NCI-H345 (cell line): ENCODE measurements around the gene RAD51B.

Experiments
- DNase-seq: peaks from one replicate; lab custom pipeline; 2025; lab: John Stamatoyannopoulos, UW

Gene RAD51B

DNA sequence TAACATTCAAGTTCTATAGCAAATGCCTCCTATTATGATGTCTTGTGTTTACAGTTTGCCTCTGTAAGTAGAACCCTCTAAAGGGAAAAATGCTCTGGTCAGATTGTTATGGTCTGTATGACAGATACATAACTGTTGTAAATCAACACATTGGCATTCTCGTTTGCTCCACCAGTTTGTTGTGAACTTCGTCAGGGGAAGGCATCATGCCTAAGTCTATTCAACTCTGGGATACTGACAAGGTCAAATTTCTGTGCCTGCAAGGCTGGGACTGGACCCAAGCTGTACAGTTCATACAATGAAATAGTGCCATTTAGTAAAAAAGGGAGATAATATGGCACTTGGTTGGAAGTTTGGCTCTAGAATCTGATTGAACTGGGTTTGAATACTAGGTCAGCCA lies 392.3 kb downstream of the RAD51B start:
- DNase-seq, result no peak

GRCh38 chr14:68212361-68212760 lies 392.8 kb downstream of the RAD51B start:
- no peak for DNase-seq

DNA sequence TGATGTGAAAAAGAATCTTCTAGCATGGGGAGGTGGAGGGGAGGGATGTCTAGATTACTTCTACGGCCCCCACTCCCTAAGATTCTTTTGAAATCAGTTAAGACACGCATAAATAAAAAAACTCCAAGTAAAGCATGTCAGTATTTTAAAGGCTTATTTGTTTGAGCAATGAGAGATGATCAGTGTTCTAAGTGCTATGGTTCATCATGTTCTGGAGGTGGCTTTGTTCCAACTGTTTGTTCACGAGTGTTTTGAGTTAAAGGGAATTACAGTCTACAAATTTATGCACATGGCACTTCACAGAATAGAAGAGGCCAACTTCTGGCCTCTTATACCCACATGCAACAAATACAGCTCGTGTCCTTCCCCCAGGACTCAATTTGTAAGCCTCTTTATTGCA lies 394.9 kb downstream of the RAD51B start:
- peak; percentile 87 for DNase-seq

DNA sequence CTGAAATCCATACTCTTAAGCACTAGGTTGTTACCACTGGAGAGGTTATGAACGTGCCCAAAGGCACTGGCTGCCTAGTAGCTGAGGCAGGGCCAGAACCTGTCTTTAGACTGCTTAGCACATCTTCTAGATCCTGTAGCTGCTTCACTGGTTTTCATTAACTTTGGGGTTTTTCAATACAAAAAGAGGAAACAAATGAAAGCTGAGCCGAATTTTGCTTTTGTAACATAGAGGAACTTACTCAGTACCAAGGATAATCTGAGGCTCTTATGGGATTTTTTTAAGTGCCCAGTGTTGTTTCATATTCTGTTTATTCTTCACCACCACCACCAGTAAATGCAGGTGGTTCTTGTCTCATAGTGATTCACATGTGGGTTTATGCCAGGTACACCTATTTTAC lies 396.1 kb downstream of the RAD51B start:
- no peak for DNase-seq

DNA sequence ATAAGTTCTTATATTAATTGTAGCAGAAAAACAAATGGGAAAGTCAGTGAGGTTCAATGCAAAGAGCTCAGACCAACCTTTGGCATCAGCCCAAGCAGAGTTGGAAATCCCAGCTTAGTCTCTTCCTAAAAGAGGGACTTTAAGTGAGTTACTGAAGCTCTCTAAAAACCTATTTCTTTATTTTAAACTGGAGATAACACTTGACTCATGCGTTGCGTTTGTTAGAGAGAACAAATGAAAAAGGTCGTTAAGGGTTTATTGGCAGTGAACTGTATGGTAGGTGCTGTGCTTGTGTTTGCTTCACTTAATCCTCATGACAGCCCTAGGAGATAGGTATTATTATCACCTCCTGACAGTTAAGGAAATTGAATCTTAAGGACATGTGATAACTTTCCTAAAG lies 396.5 kb downstream of the RAD51B start:
- peak; percentile 60 for DNase-seq

DNA sequence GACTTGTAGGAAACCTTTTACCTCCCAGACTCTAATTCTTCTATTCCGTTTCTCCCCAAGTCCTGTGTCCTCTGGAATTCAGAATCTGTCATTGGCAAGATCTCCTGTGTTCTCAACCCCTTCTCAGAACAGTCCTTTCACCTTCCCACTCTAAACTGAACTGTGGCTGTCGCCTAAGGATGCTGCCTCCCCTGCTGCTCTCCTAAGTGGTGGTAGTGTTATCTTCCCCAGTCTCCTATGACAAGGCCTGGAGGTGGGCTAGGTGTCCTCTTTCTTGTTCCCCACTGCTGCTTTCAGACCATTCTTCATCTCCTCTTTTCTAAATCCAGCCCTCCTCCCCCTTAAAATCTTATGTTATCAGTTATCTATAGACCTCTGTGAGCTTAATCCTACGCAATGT lies 397.4 kb downstream of the RAD51B start:
- no peak for DNase-seq

GRCh38 chr14:68217791-68218340 lies 398.3 kb downstream of the RAD51B start:
- DNase-seq, result no peak

DNA sequence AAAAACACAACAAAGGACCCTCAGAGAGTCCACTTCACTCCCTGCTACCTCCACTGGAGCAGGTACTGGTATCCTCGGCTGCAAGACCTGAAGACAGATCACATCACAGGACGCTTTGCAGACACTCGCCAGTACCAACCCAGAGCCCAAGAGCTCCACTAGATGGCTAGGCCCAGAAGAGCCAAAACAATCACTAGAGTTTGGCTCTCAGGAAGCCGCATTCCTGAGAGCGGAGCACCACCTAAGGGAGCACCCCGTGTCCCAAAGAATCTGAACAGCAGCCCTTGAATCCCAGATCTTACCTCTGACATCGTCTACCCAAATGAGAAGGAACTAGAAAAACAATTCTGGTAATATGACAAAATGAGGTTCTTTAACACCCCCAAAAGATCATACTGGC lies 399.8 kb downstream of the RAD51B start:
- no peak for DNase-seq

DNA sequence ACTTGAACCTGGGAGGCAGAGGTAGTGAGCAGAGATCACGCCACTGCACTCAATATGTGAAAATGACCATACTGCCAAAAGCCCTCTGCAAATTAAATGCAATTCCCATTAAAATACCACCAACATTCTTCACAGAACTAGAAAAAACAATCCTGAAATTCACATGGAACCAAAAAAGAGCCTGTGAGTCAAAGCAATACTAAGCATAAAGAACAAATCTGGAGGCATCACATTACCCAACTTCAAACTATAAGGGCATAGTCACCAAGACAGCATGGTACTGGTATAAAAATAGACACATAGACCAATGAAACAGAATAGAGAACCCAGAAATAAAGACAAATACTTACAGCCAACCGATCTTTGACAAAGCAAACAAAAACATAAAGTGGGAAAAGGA lies 401.5 kb downstream of the RAD51B start:
- peak; percentile 37 for DNase-seq

DNA sequence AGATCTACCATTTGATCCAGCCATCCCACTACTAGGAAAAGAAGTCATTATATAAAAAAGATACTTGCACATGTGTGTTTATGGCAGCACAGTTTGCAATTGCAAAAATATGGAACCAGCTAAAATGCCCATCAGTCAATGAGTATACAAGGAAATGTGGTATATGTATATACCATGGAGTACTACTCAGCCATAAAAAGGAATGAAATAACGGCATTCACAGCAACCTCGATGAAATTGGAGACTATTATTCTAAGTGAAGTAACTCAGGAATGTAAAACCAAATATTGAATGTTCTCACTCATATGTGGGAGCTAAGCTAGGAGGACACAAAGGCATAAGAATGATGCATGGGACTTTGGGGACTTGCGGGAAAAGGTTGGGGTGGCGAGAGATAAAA lies 402.6 kb downstream of the RAD51B start:
- DNase-seq, result no peak

GRCh38 chr14:68222726-68223125 lies 403.1 kb downstream of the RAD51B start:
- DNase-seq, result no peak

- peak; percentile 37 for DNase-seq
Measured at GRCh38 chr14:68223631-68224030, 404.1 kb downstream of the RAD51B start.

- no peak for DNase-seq
Measured at GRCh38 chr14:68225321-68225720, 405.7 kb downstream of the RAD51B start.

DNA sequence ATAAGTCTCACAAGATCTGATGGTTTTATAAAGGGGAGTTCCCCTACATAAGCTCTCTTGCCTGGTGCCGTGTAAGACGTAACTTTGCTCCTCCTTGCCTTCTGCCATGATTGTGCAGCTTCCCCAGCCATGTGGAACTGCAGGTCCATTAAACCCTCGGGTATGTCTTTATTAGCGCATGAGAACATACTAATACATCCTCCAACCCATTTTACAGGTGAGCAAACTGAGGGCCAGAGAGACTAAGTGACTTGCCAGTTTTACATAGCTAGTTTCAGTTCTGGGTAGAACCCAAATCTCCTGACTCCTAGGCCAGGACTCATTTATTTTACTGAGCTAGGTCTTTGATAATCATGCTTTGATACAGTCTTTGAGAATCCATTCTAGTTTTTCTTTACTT lies 406.9 kb downstream of the RAD51B start:
- DNase-seq, result no peak

GRCh38 chr14:68228656-68229055 lies 409.1 kb downstream of the RAD51B start:
- DNase-seq, result no peak

DNA sequence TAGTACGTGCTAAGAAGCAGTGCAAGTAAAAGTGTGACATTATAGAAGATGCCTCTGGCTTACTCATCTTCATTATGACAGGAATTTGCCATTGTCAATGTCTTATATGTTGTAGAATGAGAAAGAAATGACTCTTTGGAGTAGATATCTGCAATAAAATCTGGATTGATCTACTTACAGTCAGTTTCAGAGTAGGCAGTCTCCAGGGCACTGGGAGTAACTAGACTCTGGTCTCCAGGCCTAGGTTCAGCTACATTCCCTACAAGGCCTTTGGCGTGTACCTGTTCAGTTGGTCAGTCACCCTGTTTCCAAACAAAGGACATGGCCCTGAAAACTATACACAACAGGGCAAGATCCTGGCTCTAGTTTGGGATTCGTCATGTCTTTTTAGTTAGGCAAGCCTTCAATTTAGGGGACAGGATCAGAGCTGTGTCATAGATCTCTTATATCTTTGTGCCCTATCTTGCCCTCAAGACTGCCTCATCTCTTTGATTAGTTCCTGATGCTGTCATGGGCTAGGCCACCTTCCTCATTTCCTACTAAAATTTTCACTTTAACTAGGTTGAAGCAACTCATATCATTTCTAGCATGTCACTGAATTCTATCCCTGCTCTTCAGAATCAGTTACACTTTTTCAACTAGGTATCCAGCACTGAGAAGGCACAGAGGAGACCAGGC lies 410.0 kb downstream of the RAD51B start:
- DNase-seq, result no peak

GRCh38 chr14:68230202-68230949 lies 410.8 kb downstream of the RAD51B start:
- DNase-seq, result no peak

- DNase-seq, result no peak
Measured at GRCh38 chr14:68230950-68231717, 411.6 kb downstream of the RAD51B start.

GRCh38 chr14:68231898-68232297 lies 412.3 kb downstream of the RAD51B start:
- DNase-seq, result no peak

- DNase-seq, result peak; percentile 28
Measured at GRCh38 chr14:68232300-68233055, 412.9 kb downstream of the RAD51B start.

- no peak for DNase-seq
Measured at GRCh38 chr14:68233101-68233784, 413.7 kb downstream of the RAD51B start.
